Glomerular visceral epithelial cell (primary cell): ENCODE measurements around the gene CFHR2.

Experiments used
- DNase-seq: peaks from one replicate; pipeline ENCODE4 v3.0.0-alpha.2; 2016; ENCODE audit errors: extremely low spot score

Gene CFHR2

DNA sequence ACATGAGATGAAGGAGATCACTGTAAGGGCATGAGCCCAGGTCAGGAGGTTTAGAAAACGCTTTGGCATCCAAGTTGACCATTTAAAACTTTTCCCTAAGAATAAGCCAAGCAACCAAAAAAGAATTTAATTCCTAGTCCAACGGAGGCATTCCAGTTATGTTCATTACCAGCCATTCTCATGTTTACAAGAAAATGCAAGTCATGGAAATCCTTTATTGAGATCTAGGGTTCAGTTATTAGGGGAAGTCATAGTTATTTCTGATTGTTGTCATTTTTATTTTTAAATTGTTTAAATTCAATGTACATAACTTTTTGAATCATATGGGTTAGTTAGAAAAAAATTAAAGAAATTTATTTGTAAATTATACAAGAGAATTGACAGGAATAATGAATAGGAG, 58.3 kb downstream of the CFHR2 start:
- no peak for DNase-seq

- DNase-seq = no peak
Observed at GRCh38 chr1:197003132-197003531, 59.6 kb downstream of the CFHR2 start.

GRCh38 chr1:197008861-197009260, 65.3 kb downstream of the CFHR2 start:
- no peak for DNase-seq
